ENCODE results near the gene GJA8.
"Not testable (repeated sequence)": the region's sequence is repeated elsewhere in the genome, so short reads cannot be mapped to it uniquely, and the experiment has no call there.

GRCh38 chr1:147940456-147940855 is 37.9 kb downstream of the GJA8 start:
- not testable (repeated sequence) for TF ChIP-seq CTCF (IDR thresholded peaks at IDR 0.05; ENCODE audit: poor library complexity); EZH2phosphoT487 (IDR thresholded peaks at IDR 0.05; ENCODE audit: low read depth, severe bottlenecking, unreplicated experiment); EZH2 (IDR thresholded peaks at IDR 0.05; ENCODE audit: borderline replicate concordance)
